HepG2 (cell line): ENCODE measurements around the gene ATP5MC2. TPM values are rescaled to one million over a fixed set of nuclear protein-coding genes. Genes with fewer than 3 reads are reported as not detected.

ENCODE experiments used
- BCL6 ChIP-seq: IDR thresholded peaks from 2 replicates; pipeline ENCODE4 v1.6.1; 2016; ENCODE audit warnings: missing genetic modification reagents, missing compliant biosample characterization
- DNMT3B ChIP-seq: conservative IDR thresholded peaks from 2 replicates; pipeline ENCODE4 v1.6.1; 2016; ENCODE audit warnings: missing biosample characterization, control low read depth
- GTF3A ChIP-seq: sonication (generic); formaldehyde crosslinking; conservative IDR thresholded peaks from 2 replicates; pipeline ENCODE4 v1.4.0; 2020; ENCODE audit warnings: mild to moderate bottlenecking, missing genetic modification reagents
- GZF1 ChIP-seq: sonication (generic); formaldehyde crosslinking; IDR thresholded peaks from 2 replicates; pipeline ENCODE4 v1.5.1; 2020; ENCODE audit warnings: mild to moderate bottlenecking, missing genetic modification reagents
- HDAC2 ChIP-seq: sonication (generic); formaldehyde crosslinking; IDR thresholded peaks from 2 replicates; pipeline ENCODE4 v1.4.0; 2020; ENCODE audit warnings: missing genetic modification reagents
- HMG20A ChIP-seq: IDR thresholded peaks from 2 replicates; pipeline ENCODE4 v1.6.1; 2016; ENCODE audit warnings: borderline replicate concordance
- ISL2 ChIP-seq: sonication (generic); formaldehyde crosslinking; IDR thresholded peaks from 2 replicates; pipeline ENCODE4 v1.5.0; 2020; ENCODE audit warnings: missing genetic modification reagents
- KDM1A ChIP-seq: IDR thresholded peaks from 2 replicates; pipeline ENCODE4 v1.6.1; 2016; ENCODE audit warnings: missing compliant biosample characterization
- MEF2D ChIP-seq: sonication (generic); formaldehyde crosslinking; IDR thresholded peaks from 2 replicates; pipeline ENCODE4 v1.5.1; 2020; ENCODE audit warnings: mild to moderate bottlenecking, missing genetic modification reagents
- MIER3 ChIP-seq: IDR thresholded peaks from 2 replicates; pipeline ENCODE4 v1.6.1; 2016; ENCODE audit warnings: missing compliant biosample characterization, borderline replicate concordance
- NCOA5 ChIP-seq: sonication (generic); formaldehyde crosslinking; IDR thresholded peaks from 2 replicates; pipeline ENCODE4 v1.4.0; 2020; ENCODE audit warnings: missing genetic modification reagents
- NPAS2 ChIP-seq: sonication (generic); formaldehyde crosslinking; IDR thresholded peaks from 2 replicates; pipeline ENCODE4 v1.8.0; 2022; ENCODE audit warnings: mild to moderate bottlenecking, missing genetic modification reagents, borderline replicate concordance
- NR2F1 ChIP-seq, 2 experiments: fragments of 450-650 bp in 1 of 2; formaldehyde crosslinking in 1 of 2; IDR thresholded peaks; 2 replicates each; pipeline versions ENCODE4 v1.5.0 to v1.6.1; 2016 to 2020; ENCODE audit warnings: mild to moderate bottlenecking in 1 of 2, missing compliant biosample characterization in 1 of 2, missing genetic modification reagents in 1 of 2, moderate library complexity in 1 of 2
- SATB2 ChIP-seq: sonication (generic); formaldehyde crosslinking; IDR thresholded peaks from 2 replicates; pipeline ENCODE4 v1.5.0; 2020; ENCODE audit warnings: missing genetic modification reagents
- SIX4 ChIP-seq: sonication (generic); formaldehyde crosslinking; IDR thresholded peaks from 2 replicates; pipeline ENCODE4 v1.4.0; 2020; ENCODE audit warnings: missing genetic modification reagents
- TBX2 ChIP-seq: sonication (generic); formaldehyde crosslinking; IDR thresholded peaks from 2 replicates; pipeline ENCODE4 v1.5.0; 2020; ENCODE audit warnings: missing genetic modification reagents, mild to moderate bottlenecking, borderline replicate concordance
- THAP11 ChIP-seq: IDR thresholded peaks from 2 replicates; pipeline ENCODE4 v1.6.1; 2016; ENCODE audit warnings: missing biosample characterization, missing genetic modification reagents
- ZBTB25 ChIP-seq: IDR thresholded peaks from 2 replicates; pipeline ENCODE4 v1.6.1; 2018; ENCODE audit warnings: missing genetic modification reagents
- ZFP37 ChIP-seq: sonication (generic); formaldehyde crosslinking; IDR thresholded peaks from 2 replicates; pipeline ENCODE4 v1.4.0; 2020; ENCODE audit warnings: missing genetic modification reagents, borderline replicate concordance
- ZNF234 ChIP-seq: sonication (generic); formaldehyde crosslinking; conservative IDR thresholded peaks from 2 replicates; pipeline ENCODE4 v1.5.1; 2020; ENCODE audit warnings: mild to moderate bottlenecking, missing genetic modification reagents
- ZNF333 ChIP-seq: sonication (generic); formaldehyde crosslinking; IDR thresholded peaks from 2 replicates; pipeline ENCODE4 v1.4.0; 2020; ENCODE audit warnings: mild to moderate bottlenecking, missing genetic modification reagents, borderline replicate concordance
- ZNF451 ChIP-seq: sonication (generic); formaldehyde crosslinking; IDR thresholded peaks from 2 replicates; pipeline ENCODE4 v1.5.0; 2020; ENCODE audit warnings: mild to moderate bottlenecking, missing genetic modification reagents
- ZNF501 ChIP-seq: sonication (generic); formaldehyde crosslinking; IDR thresholded peaks from 2 replicates; pipeline ENCODE4 v1.5.1; 2020; ENCODE audit warnings: mild to moderate bottlenecking, moderate library complexity, missing genetic modification reagents
- ZNF564 ChIP-seq: sonication (generic); formaldehyde crosslinking; IDR thresholded peaks from 2 replicates; pipeline ENCODE4 v1.8.1; 2023; ENCODE audit warnings: mild to moderate bottlenecking, missing genetic modification reagents
- ZNF720 ChIP-seq: sonication (generic); formaldehyde crosslinking; IDR thresholded peaks from 2 replicates; pipeline ENCODE4 v1.4.0; 2020; ENCODE audit warnings: missing genetic modification reagents
- polyA plus RNA-seq, 8 experiments: library from polyadenylated mRNA; depleted of rRNA in 3 of 8; stranded (reverse) in 7 of 8; unstranded in 1 of 8; fragments of >200 nt; fragmentation: Illumina TruSeq in 4 of 8; extraction: Trizol in 4 of 8; gene quantifications; 2 replicates each; pipeline versions ENCODE4 v1.2.1 to v1.2.3, GENCODE V29; 2011 to 2016; ENCODE audit warnings: low read depth in 4 of 8, missing spikeins in 1 of 8, mixed read lengths in 1 of 8; ENCODE audit not compliant: insufficient read depth in 1 of 8
- total RNA-seq, 5 experiments: library from RNA; depleted of rRNA; stranded (reverse); fragments of >200 nt; fragmentation: Illumina TruSeq; extraction: Trizol; gene quantifications; 2 replicates each; pipeline ENCODE4 v1.2.3, GENCODE V29; 2016; ENCODE audit warnings: low read depth in 1 of 5
- TF ChIP-seq, protein P1 (sequence below): sonication (generic); formaldehyde crosslinking; IDR thresholded peaks from 2 replicates; pipeline ENCODE4 v1.8.1; 2023; ENCODE audit warnings: missing genetic modification reagents, inconsistent platforms, borderline replicate concordance
- TF ChIP-seq, protein P2 (sequence below): sonication (generic); formaldehyde crosslinking; IDR thresholded peaks from 2 replicates; pipeline ENCODE4 v1.5.0; 2020; ENCODE audit warnings: missing genetic modification reagents
- TF ChIP-seq, protein P3 (sequence below): IDR thresholded peaks from 2 replicates; pipeline ENCODE4 v1.6.1; 2016; ENCODE audit warnings: missing genetic modification reagents, missing compliant biosample characterization
- TF ChIP-seq, protein P4 (sequence below): sonication (generic); formaldehyde crosslinking; IDR thresholded peaks from 2 replicates; pipeline ENCODE4 v1.4.0; 2020; ENCODE audit warnings: mild to moderate bottlenecking, missing genetic modification reagents

Gene ATP5MC2
- total and polyA plus RNA-seq, 2 of the 13 experiments (the other 11 are each of a cell fraction or from before 2014, with no cell fraction given): 230 to 257 TPM

- TF ChIP-seq KDM1A (CRISPR knock-in tag): no peak
- TF ChIP-seq, protein P1, sequence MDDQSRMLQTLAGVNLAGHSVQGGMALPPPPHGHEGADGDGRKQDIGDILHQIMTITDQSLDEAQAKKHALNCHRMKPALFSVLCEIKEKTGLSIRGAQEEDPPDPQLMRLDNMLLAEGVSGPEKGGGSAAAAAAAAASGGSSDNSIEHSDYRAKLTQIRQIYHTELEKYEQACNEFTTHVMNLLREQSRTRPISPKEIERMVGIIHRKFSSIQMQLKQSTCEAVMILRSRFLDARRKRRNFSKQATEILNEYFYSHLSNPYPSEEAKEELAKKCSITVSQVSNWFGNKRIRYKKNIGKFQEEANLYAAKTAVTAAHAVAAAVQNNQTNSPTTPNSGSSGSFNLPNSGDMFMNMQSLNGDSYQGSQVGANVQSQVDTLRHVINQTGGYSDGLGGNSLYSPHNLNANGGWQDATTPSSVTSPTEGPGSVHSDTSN: no peak
- TF ChIP-seq NR2F1 (CRISPR knock-in tag; IDR thresholded peaks at IDR 0.05): no peak
- TF ChIP-seq SATB2 (CRISPR knock-in tag): no peak
- TF ChIP-seq ZNF451 (CRISPR knock-in tag): no peak
- peak; percentile 40; the same call in 1 of the 2 replicates for TF ChIP-seq ZBTB25 (CRISPR knock-in tag)
- peak; percentile 74; the same call in 1 of the 2 replicates for TF ChIP-seq HMG20A (CRISPR knock-in tag)
- TF ChIP-seq ZNF333 (CRISPR knock-in tag): no peak
- no peak for TF ChIP-seq ZNF564 (CRISPR knock-in tag)
- TF ChIP-seq SIX4: 0 out of 2 replicates have a peak, but pooled peaks have one; percentile 29
- peak; percentile 31; the same call in 1 of the 2 replicates for TF ChIP-seq ZNF501 (CRISPR knock-in tag)
- no peak for TF ChIP-seq ZFP37 (CRISPR knock-in tag)
- peak; percentile 62; the same call in 1 of the 2 replicates for TF ChIP-seq MIER3 (CRISPR knock-in tag)
- no peak for TF ChIP-seq NPAS2 (CRISPR knock-in tag)
- TF ChIP-seq, protein P2, sequence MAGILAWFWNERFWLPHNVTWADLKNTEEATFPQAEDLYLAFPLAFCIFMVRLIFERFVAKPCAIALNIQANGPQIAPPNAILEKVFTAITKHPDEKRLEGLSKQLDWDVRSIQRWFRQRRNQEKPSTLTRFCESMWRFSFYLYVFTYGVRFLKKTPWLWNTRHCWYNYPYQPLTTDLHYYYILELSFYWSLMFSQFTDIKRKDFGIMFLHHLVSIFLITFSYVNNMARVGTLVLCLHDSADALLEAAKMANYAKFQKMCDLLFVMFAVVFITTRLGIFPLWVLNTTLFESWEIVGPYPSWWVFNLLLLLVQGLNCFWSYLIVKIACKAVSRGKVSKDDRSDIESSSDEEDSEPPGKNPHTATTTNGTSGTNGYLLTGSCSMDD (CRISPR knock-in tag): no peak
- 0 out of 2 replicates have a peak, but pooled peaks have one; percentile 41 for TF ChIP-seq DNMT3B (CRISPR knock-in tag)
- TF ChIP-seq, protein P3, sequence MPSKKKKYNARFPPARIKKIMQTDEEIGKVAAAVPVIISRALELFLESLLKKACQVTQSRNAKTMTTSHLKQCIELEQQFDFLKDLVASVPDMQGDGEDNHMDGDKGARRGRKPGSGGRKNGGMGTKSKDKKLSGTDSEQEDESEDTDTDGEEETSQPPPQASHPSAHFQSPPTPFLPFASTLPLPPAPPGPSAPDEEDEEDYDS (CRISPR knock-in tag): peak; percentile 31; the same call in 1 of the 2 replicates
- TF ChIP-seq, protein P4, sequence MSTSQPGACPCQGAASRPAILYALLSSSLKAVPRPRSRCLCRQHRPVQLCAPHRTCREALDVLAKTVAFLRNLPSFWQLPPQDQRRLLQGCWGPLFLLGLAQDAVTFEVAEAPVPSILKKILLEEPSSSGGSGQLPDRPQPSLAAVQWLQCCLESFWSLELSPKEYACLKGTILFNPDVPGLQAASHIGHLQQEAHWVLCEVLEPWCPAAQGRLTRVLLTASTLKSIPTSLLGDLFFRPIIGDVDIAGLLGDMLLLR (CRISPR knock-in tag): no peak
- TF ChIP-seq MEF2D (CRISPR knock-in tag): 0 out of 2 replicates have a peak, but pooled peaks have one; percentile 62
- TF ChIP-seq NCOA5: no peak
- TF ChIP-seq THAP11 (CRISPR knock-in tag): peak; percentile 61
- TF ChIP-seq TBX2: peak; percentile 44; the same call in 1 of the 2 replicates
- TF ChIP-seq GZF1 (CRISPR knock-in tag): no peak
- TF ChIP-seq ZNF234 (CRISPR knock-in tag): no peak
- no peak for TF ChIP-seq GTF3A (CRISPR knock-in tag)
- TF ChIP-seq ISL2 (CRISPR knock-in tag): 0 out of 2 replicates have a peak, but pooled peaks have one; percentile 39
- TF ChIP-seq HDAC2 (CRISPR knock-in tag): peak; percentile 73
- TF ChIP-seq ZNF720 (CRISPR knock-in tag): no peak
- peak; percentile 81 for TF ChIP-seq BCL6 (CRISPR knock-in tag)
Observed at GRCh38 chr12:53659011-53659551, 16.8 kb downstream of the ATP5MC2 start (continued).
